Cardiac muscle cell (in vitro differentiated cells and primary cell): ENCODE data around the gene MRPL14. TPM values are rescaled to one million over a fixed set of nuclear protein-coding genes. Genes with fewer than 3 reads are reported as not detected.

ENCODE experiments used
- DNase-seq, 2 donors: peaks; one replicate each; pipeline versions ENCODE4 v3.0.0 to v3.0.0-alpha.2; 2010 to 2017; ENCODE audit warnings: low read depth in 1 of 2, low spot score in 1 of 2
- H3K27ac ChIP-seq: fragments of 200-600 bp; sonication (generic); 2 replicates; pipeline ENCODE4 v1.5.1; 2016
- H3K27me3 ChIP-seq: fragments of 200-600 bp; sonication (generic); 2 replicates; pipeline ENCODE4 v1.6.0; 2016; ENCODE audit warnings: control low read depth
- H3K36me3 ChIP-seq: fragments of 200-600 bp; sonication (generic); 2 replicates; pipeline ENCODE4 v1.5.1; 2016; ENCODE audit warnings: control low read depth
- H3K4me1 ChIP-seq: fragments of 200-600 bp; sonication (generic); 2 replicates; pipeline ENCODE4 v1.8.1; 2017; ENCODE audit warnings: low read depth, mild to moderate bottlenecking, mixed run types
- H3K4me3 ChIP-seq: fragments of 200-600 bp; sonication (generic); 2 replicates; pipeline ENCODE4 v1.5.1; 2016; ENCODE audit warnings: mild to moderate bottlenecking
- H3K9me3 ChIP-seq: fragments of 200-600 bp; sonication (generic); 2 replicates; pipeline ENCODE4 v1.5.1; 2017; ENCODE audit warnings: low read depth, mild to moderate bottlenecking, control low read depth
- CTCF ChIP-seq: IDR thresholded peaks from 2 replicates; pipeline ENCODE4 v1.5.1; 2012; ENCODE audit warnings: low read depth, mild to moderate bottlenecking, low read length
- polyA plus RNA-seq: library from polyadenylated mRNA; unstranded; fragments of >200 nt; fragmentation: Nextera tagmentation; extraction: Ambion mirVana; gene quantifications from 2 replicates; pipeline ENCODE4 v1.2.1, GENCODE V29; 2016
- total RNA-seq: library from RNA; depleted of rRNA; stranded (reverse); fragments of >200 nt; gene quantifications from 2 replicates; pipeline ENCODE4 v1.2.3, GENCODE V29; 2016

Gene MRPL14
- total and polyA plus RNA-seq, 2 experiments from 2014 or later: 78.8 to 130 TPM

GRCh38 chr6:44064089-44064947 is 62.9 kb downstream of the MRPL14 start:
- Histone ChIP-seq H3K36me3 (no peaks in the 10 kb centered on the region), H3K4me3 (no peak overlapping the region), H3K27ac (no peak overlapping the region), H3K27me3 (no peaks in the 10 kb centered on the region), H3K4me1 (peaks cover 9% of the 10 kb centered on the region), H3K9me3 (no peaks in the 10 kb centered on the region)
- no peak for TF ChIP-seq CTCF
- peak in 1 of 2 donors; percentile 97 for DNase-seq

DNA sequence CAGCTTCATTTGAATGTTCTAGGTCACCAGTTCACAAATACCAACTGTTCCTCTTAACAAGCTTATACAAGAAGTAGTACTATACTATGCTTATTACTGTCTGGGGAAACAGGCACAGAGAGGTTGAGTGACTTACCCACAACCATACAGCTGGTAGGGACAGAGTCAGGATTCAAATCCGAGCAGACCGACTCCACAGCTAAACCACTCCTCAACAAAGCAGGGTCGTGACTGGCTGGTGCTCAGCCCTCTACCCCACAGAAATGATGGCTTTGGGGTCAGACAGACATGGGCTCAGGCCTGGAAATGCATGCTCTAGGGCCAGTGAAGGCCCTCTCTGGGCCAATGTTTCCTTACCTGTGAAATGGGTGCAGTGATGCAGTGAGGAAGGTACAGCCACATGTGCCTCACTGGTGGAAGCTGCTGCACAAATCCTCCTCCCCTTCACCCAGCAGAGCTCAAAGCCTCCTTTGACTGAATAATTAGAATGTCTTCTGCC is 63.6 kb downstream of the MRPL14 start:
- no peak for TF ChIP-seq CTCF
- no peak for DNase-seq
- Histone ChIP-seq H3K36me3 (no peaks in the 10 kb centered on the region), H3K4me1 (peaks cover 8% of the 10 kb centered on the region), H3K27ac (no peak overlapping the region), H3K9me3 (no peaks in the 10 kb centered on the region), H3K27me3 (no peaks in the 10 kb centered on the region), H3K4me3 (no peak overlapping the region)

Other genes with a start within 250 kb of the MRPL14 start
- 52.4 and 57.3 TPM in 2 replicates for gene TMEM63B, start 102 bp upstream of the MRPL14 start, total RNA-seq
- 51.7 and 54.2 TPM in 2 replicates for gene TMEM63B, start 102 bp upstream of the MRPL14 start, polyA plus RNA-seq
- gene CAPN11, start 31.4 kb upstream of the MRPL14 start, total RNA-seq: not detected in 2 replicates
- not detected in 2 replicates for gene CAPN11, start 31.4 kb upstream of the MRPL14 start, polyA plus RNA-seq
- 0.21 TPM in 1 of 2 replicates, not detected in the other for gene MYMX, start 89.5 kb upstream of the MRPL14 start, total RNA-seq
- 0.55 and 1.0 TPM in 2 replicates for gene MYMX, start 89.5 kb upstream of the MRPL14 start, polyA plus RNA-seq
- gene SLC29A1, start 96.1 kb upstream of the MRPL14 start, total RNA-seq: 62.7 and 64.9 TPM in 2 replicates
- gene SLC29A1, start 96.1 kb upstream of the MRPL14 start, polyA plus RNA-seq: 85.4 and 88.7 TPM in 2 replicates
- 865 and 876 TPM in 2 replicates for gene HSP90AB1, start 119.6 kb upstream of the MRPL14 start, total RNA-seq
- gene HSP90AB1, start 119.6 kb upstream of the MRPL14 start, polyA plus RNA-seq: 665 and 702 TPM in 2 replicates
- gene SLC35B2, start 130.1 kb upstream of the MRPL14 start, total RNA-seq: 34.3 and 50.5 TPM in 2 replicates
- gene SLC35B2, start 130.1 kb upstream of the MRPL14 start, polyA plus RNA-seq: 44.4 and 63.3 TPM in 2 replicates
- gene NFKBIE, start 138.1 kb upstream of the MRPL14 start, total RNA-seq: 23.8 and 34.2 TPM in 2 replicates
- gene NFKBIE, start 138.1 kb upstream of the MRPL14 start, polyA plus RNA-seq: 8.2 and 12.5 TPM in 2 replicates
- gene TMEM151B, start 143.0 kb upstream of the MRPL14 start, total RNA-seq: 0.21 and 0.39 TPM in 2 replicates
- 0.29 and 0.77 TPM in 2 replicates for gene TMEM151B, start 143.0 kb upstream of the MRPL14 start, polyA plus RNA-seq
- 20.9 and 26.7 TPM in 2 replicates for gene AARS2, start 185.9 kb upstream of the MRPL14 start, total RNA-seq
- 17.3 and 22.9 TPM in 2 replicates for gene AARS2, start 185.9 kb upstream of the MRPL14 start, polyA plus RNA-seq
- 0.63 TPM in 1 of 2 replicates, not detected in the other for gene SPATS1, start 215.2 kb upstream of the MRPL14 start, total RNA-seq
- not detected in 2 replicates for gene SPATS1, start 215.2 kb upstream of the MRPL14 start, polyA plus RNA-seq